ENCODE results near the gene METRNL.

DNA sequence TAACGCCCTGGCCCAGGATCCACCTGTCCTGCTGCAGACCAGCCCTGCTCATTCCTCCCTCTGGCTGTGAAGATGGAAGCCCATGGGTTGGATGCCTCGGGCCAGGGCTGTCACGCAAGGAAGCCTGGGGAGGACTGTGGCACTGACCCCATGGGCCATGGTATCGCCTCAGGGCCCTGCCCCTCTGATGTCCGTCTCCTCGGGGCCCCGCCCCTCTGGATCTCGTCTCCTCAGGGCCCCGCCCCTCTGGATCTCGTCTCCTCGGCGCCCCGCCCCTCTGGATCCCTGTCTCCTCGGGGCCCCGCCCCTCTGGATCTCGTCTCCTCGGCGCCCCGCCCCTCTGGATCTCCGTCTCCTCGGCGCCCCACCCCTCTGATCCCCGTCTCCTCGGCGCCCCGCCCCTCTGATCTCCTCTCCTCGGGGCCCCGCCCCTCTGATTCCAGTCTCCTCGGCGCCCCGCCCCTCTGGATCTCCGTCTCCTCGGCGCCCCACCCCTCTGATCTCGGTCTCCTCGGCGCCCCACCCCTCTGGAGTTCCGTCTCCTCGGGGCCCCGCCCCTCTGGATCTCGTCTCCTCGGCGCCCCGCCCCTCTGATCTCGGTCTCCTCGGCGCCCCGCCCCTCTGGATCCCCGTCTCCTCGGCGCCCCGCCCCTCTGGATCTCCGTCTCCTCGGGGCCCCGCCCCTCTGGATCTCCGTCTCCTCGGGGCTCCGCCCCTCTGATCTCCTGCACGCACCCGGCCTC lies 24.0 kb downstream of the METRNL start:
- TF ChIP-seq RXRA (IDR thresholded peaks at IDR 0.05), result no peak
- TF ChIP-seq, protein P1, sequence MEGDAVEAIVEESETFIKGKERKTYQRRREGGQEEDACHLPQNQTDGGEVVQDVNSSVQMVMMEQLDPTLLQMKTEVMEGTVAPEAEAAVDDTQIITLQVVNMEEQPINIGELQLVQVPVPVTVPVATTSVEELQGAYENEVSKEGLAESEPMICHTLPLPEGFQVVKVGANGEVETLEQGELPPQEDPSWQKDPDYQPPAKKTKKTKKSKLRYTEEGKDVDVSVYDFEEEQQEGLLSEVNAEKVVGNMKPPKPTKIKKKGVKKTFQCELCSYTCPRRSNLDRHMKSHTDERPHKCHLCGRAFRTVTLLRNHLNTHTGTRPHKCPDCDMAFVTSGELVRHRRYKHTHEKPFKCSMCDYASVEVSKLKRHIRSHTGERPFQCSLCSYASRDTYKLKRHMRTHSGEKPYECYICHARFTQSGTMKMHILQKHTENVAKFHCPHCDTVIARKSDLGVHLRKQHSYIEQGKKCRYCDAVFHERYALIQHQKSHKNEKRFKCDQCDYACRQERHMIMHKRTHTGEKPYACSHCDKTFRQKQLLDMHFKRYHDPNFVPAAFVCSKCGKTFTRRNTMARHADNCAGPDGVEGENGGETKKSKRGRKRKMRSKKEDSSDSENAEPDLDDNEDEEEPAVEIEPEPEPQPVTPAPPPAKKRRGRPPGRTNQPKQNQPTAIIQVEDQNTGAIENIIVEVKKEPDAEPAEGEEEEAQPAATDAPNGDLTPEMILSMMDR (IDR thresholded peaks at IDR 0.05; ENCODE audit: low read depth, low read length, missing input control), result no peak
